ENCODE results near the gene TES. TPM values are rescaled to one million over a fixed set of nuclear protein-coding genes. Genes with fewer than 3 reads are reported as not detected.

Gene TES
- polyA plus RNA-seq, 1 donor (not counting 4 experiments of a cell fraction or from before 2014, with no cell fraction given) = 187 TPM

DNA sequence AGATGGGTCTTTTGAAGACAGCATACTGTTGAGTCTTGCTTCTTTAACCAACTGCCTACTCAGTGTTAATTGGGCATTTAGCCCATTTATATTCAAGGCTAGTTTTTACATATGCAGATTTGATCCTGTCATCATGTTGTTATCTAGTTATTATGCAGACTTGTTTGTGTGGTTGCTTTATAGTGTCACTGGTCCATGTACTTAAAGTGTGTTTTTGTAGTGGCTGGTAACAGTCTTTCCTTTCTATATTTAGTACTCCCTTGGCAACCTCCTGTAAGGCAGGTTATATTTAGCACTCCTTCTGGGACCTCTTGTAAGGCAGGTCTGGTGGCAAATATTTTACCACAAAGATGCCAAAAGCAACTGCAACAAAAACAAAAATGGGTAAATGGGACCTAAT, 66.7 kb downstream of the TES start:
- peaks cover 9% of the 10 kb centered on the region for H3K4me1 ChIP-seq (ENCODE audit: control insufficient read depth, extremely low read depth, insufficient read depth, low read length)
- H3K27me3 ChIP-seq (ENCODE audit: control insufficient read depth, extremely low read depth, insufficient read depth, low read length) = no peaks in the 10 kb centered on the region
- dilution Hi-C loops (cut with MboI; ENCODE audit: extremely low pct_ligation_motif_present, low sequenced_read_pairs) = no loop called here
- TF ChIP-seq, protein P1, sequence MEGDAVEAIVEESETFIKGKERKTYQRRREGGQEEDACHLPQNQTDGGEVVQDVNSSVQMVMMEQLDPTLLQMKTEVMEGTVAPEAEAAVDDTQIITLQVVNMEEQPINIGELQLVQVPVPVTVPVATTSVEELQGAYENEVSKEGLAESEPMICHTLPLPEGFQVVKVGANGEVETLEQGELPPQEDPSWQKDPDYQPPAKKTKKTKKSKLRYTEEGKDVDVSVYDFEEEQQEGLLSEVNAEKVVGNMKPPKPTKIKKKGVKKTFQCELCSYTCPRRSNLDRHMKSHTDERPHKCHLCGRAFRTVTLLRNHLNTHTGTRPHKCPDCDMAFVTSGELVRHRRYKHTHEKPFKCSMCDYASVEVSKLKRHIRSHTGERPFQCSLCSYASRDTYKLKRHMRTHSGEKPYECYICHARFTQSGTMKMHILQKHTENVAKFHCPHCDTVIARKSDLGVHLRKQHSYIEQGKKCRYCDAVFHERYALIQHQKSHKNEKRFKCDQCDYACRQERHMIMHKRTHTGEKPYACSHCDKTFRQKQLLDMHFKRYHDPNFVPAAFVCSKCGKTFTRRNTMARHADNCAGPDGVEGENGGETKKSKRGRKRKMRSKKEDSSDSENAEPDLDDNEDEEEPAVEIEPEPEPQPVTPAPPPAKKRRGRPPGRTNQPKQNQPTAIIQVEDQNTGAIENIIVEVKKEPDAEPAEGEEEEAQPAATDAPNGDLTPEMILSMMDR (optimal IDR thresholded peaks at IDR 0.05 in 1 of 3, IDR thresholded peaks at IDR 0.05 in 1 of 3, conservative IDR thresholded peaks at IDR 0.05 in 1 of 3; ENCODE audit: extremely low read depth in 1 of 3, insufficient read depth in 2 of 3, low read length in 3 of 3) = no peak
- no peak for TF ChIP-seq EZH2 (IDR thresholded peaks at IDR 0.05; ENCODE audit: low read length)
- no peak overlapping the region for H3K4me3 ChIP-seq (ENCODE audit: control insufficient read depth in 2 of 3, extremely low read depth in 1 of 3, insufficient read depth in 2 of 3, low read depth in 1 of 3, low read length in 3 of 3)
- FAIRE-seq (no peak), DNase-seq (ENCODE audit: low read depth, low spot score) (no peak)
- H3K9ac ChIP-seq (ENCODE audit: control insufficient read depth, extremely low read depth, insufficient read depth, low read length) = no peak overlapping the region
- H3K36me3 ChIP-seq (ENCODE audit: control insufficient read depth in 2 of 2, extremely low read depth in 1 of 2, insufficient read depth in 2 of 2, low read length in 2 of 2) = no peaks in the 10 kb centered on the region
- no peaks in the 10 kb centered on the region for H4K20me1 ChIP-seq (ENCODE audit: control insufficient read depth, extremely low read depth, insufficient read depth, low read length)
- no peak overlapping the region for H3K4me2 ChIP-seq (ENCODE audit: control insufficient read depth, extremely low read depth, insufficient read depth, low read depth, low read length)
- no peak overlapping the region for H3K27ac ChIP-seq (ENCODE audit: control insufficient read depth, insufficient read depth, low read length)
- no peaks in the 10 kb centered on the region for H3K9me3 ChIP-seq (ENCODE audit: control insufficient read depth, low read depth, low read length)
- no peaks in the 10 kb centered on the region for H3K9me1 ChIP-seq (ENCODE audit: control insufficient read depth, extremely low read depth, insufficient read depth, low read length)
- H2AFZ ChIP-seq (ENCODE audit: control insufficient read depth, low read length) = no peak overlapping the region
- H3K79me2 ChIP-seq (ENCODE audit: control insufficient read depth, insufficient read depth, low read length) = no peaks in the 10 kb centered on the region

- no peak overlapping the region for H3K4me3 ChIP-seq (ENCODE audit: control insufficient read depth in 2 of 3, extremely low read depth in 1 of 3, insufficient read depth in 2 of 3, low read depth in 1 of 3, low read length in 3 of 3)
- no peak for DNase-seq (ENCODE audit: low read depth, low spot score)
- dilution Hi-C loops (cut with MboI; ENCODE audit: extremely low pct_ligation_motif_present, low sequenced_read_pairs) = no loop called here
- H4K20me1 ChIP-seq (ENCODE audit: control insufficient read depth, extremely low read depth, insufficient read depth, low read length) = no peaks in the 10 kb centered on the region
- no peak overlapping the region for H3K9ac ChIP-seq (ENCODE audit: control insufficient read depth, extremely low read depth, insufficient read depth, low read length)
- no peak overlapping the region for H3K27ac ChIP-seq (ENCODE audit: control insufficient read depth, insufficient read depth, low read length)
- no peaks in the 10 kb centered on the region for H3K27me3 ChIP-seq (ENCODE audit: control insufficient read depth, extremely low read depth, insufficient read depth, low read length)
- H3K79me2 ChIP-seq (ENCODE audit: control insufficient read depth, insufficient read depth, low read length) = no peaks in the 10 kb centered on the region
- no peaks in the 10 kb centered on the region for H3K9me1 ChIP-seq (ENCODE audit: control insufficient read depth, extremely low read depth, insufficient read depth, low read length)
- H2AFZ ChIP-seq (ENCODE audit: control insufficient read depth, low read length) = peak overlapping the region; percentile 31
- peaks cover 5% of the 10 kb centered on the region for H3K4me1 ChIP-seq (ENCODE audit: control insufficient read depth, extremely low read depth, insufficient read depth, low read length)
- no peak for TF ChIP-seq EZH2 (IDR thresholded peaks at IDR 0.05; ENCODE audit: low read length)
- TF ChIP-seq, protein P1 (optimal IDR thresholded peaks at IDR 0.05 in 1 of 3, IDR thresholded peaks at IDR 0.05 in 1 of 3, conservative IDR thresholded peaks at IDR 0.05 in 1 of 3; ENCODE audit: extremely low read depth in 1 of 3, insufficient read depth in 2 of 3, low read length in 3 of 3) = no peak
- no peaks in the 10 kb centered on the region for H3K9me3 ChIP-seq (ENCODE audit: control insufficient read depth, low read depth, low read length)
- H3K36me3 ChIP-seq (ENCODE audit: control insufficient read depth in 2 of 2, extremely low read depth in 1 of 2, insufficient read depth in 2 of 2, low read length in 2 of 2) = no peaks in the 10 kb centered on the region
- H3K4me2 ChIP-seq (ENCODE audit: control insufficient read depth, extremely low read depth, insufficient read depth, low read depth, low read length) = no peak overlapping the region
- no peak for FAIRE-seq
Measured at GRCh38 chr7:116279217-116279616, 68.9 kb downstream of the TES start.
